Stimulated activated CD8-positive, alpha-beta memory T cell treated with anti-CD3 and anti-CD28 coated beads, Interleukin-12 subunit alpha, Interleukin-12 subunit beta, amount 100 ng/mL, for 24 hours (primary cell): ENCODE data around the gene OR2V2.
A peak's percentile ranks its signal among the peaks of the same experiment; 100 is the strongest.

Experiments
- DNase-seq: peaks from one replicate; pipeline ENCODE4 v3.0.0-alpha.2; 2020; ENCODE audit errors: extremely low read depth

OR2V2 gene

GRCh38 chr5:181142054-181142453, 5.3 kb upstream of the OR2V2 start:
- no peak for DNase-seq

- no peak for DNase-seq
These were observed 2.3 kb upstream of the OR2V2 start for GRCh38 chr5:181145133-181145532.

- DNase-seq: no peak
These were observed 2.0 kb downstream of the OR2V2 start for GRCh38 chr5:181149355-181149754.

GRCh38 chr5:181149806-181150733, 2.7 kb downstream of the OR2V2 start:
- DNase-seq: no peak

- DNase-seq: no peak
These were observed 3.8 kb downstream of the OR2V2 start for GRCh38 chr5:181151146-181151545.

- no peak for DNase-seq
These were observed 5.0 kb downstream of the OR2V2 start for GRCh38 chr5:181152406-181152805.

GRCh38 chr5:181153814-181154213, 6.4 kb downstream of the OR2V2 start:
- no peak for DNase-seq

- DNase-seq: no peak
These were observed 9.4 kb downstream of the OR2V2 start for GRCh38 chr5:181156758-181157157.

GRCh38 chr5:181158869-181159268, 11.5 kb downstream of the OR2V2 start:
- DNase-seq: no peak

GRCh38 chr5:181159286-181160151, 12.1 kb downstream of the OR2V2 start:
- peak; percentile 68 for DNase-seq

GRCh38 chr5:181160152-181160754, 12.9 kb downstream of the OR2V2 start:
- peak; percentile 75 for DNase-seq

- DNase-seq: peak; percentile 17
These were observed 13.6 kb downstream of the OR2V2 start for GRCh38 chr5:181160755-181161533.

GRCh38 chr5:181161534-181162175, 14.3 kb downstream of the OR2V2 start:
- no peak for DNase-seq

- no peak for DNase-seq
These were observed 16.2 kb downstream of the OR2V2 start for GRCh38 chr5:181163487-181164075.

- DNase-seq: no peak
These were observed 16.9 kb downstream of the OR2V2 start for GRCh38 chr5:181164076-181164952.

GRCh38 chr5:181166812-181167733, 19.7 kb downstream of the OR2V2 start:
- no peak for DNase-seq

- DNase-seq: no peak
These were observed 20.6 kb downstream of the OR2V2 start for GRCh38 chr5:181167814-181168488.

- no peak for DNase-seq
These were observed 21.3 kb downstream of the OR2V2 start for GRCh38 chr5:181168595-181169118.
